ENCODE data around the gene REPIN1. TPM values are rescaled to one million over a fixed set of nuclear protein-coding genes. Genes with fewer than 3 reads are reported as not detected.

Gene REPIN1
- total RNA-seq, 1 experiment from 2014 or later: 174 TPM

DNA sequence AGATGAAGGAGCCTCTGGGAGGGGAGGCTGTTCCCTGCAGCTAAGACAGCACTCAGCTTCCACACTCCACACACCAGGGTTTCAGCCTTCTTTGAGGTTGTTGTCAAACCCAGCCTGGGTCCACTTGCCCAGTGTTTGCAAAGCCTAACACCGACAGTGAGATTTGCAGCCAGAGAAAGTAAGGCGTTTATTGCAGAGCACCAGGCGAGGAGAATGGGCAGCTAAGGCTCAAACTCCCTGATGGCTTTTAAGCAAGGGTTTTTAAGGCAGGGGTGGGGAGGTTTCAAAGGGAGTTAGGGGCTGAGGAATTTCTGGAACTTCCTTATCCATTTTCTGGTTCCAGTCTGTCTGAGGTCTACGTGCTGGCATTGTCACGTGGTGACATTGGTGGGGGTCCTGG is 5.8 kb downstream of the REPIN1 start:
- H3K9me3 ChIP-seq (ENCODE audit: insufficient read depth, low read depth): no peaks in the 10 kb centered on the region
- intact Hi-C loops (cut with micrococcal nuclease; ENCODE audit: unreplicated experiment): no loop called here
- POLR2A ChIA-PET (ENCODE audit: unreplicated experiment): no interaction called here
- H3K27ac ChIP-seq: no peak overlapping the region
- H3K9me2 ChIP-seq (ENCODE audit: insufficient read depth): no peaks in the 10 kb centered on the region
- CTCF ChIA-PET: no interaction called here
- TF ChIP-seq EZH2 (IDR thresholded peaks at IDR 0.05; ENCODE audit: low read depth): no peak
- TF ChIP-seq, protein P1, sequence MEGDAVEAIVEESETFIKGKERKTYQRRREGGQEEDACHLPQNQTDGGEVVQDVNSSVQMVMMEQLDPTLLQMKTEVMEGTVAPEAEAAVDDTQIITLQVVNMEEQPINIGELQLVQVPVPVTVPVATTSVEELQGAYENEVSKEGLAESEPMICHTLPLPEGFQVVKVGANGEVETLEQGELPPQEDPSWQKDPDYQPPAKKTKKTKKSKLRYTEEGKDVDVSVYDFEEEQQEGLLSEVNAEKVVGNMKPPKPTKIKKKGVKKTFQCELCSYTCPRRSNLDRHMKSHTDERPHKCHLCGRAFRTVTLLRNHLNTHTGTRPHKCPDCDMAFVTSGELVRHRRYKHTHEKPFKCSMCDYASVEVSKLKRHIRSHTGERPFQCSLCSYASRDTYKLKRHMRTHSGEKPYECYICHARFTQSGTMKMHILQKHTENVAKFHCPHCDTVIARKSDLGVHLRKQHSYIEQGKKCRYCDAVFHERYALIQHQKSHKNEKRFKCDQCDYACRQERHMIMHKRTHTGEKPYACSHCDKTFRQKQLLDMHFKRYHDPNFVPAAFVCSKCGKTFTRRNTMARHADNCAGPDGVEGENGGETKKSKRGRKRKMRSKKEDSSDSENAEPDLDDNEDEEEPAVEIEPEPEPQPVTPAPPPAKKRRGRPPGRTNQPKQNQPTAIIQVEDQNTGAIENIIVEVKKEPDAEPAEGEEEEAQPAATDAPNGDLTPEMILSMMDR (conservative IDR thresholded peaks at IDR 0.05): no peak
- H3K4me1 ChIP-seq (replicated peaks; ENCODE audit: insufficient read depth): peaks cover 31% of the 10 kb centered on the region
- no peak overlapping the region for H3K4me2 ChIP-seq
- H2AFZ ChIP-seq: no peak overlapping the region
- BruUV-seq (replicated peaks): no TSS peak
- H3K4me3 ChIP-seq: no peak overlapping the region
- peaks cover 34% of the 10 kb centered on the region for H4K20me1 ChIP-seq (ENCODE audit: insufficient read depth)
- peaks cover 23% of the 10 kb centered on the region for H3K36me3 ChIP-seq (ENCODE audit: low read depth)
- DNase-seq: no peak
- peaks cover 59% of the 10 kb centered on the region for H3F3A ChIP-seq (ENCODE audit: insufficient read depth, low read depth)
- peaks cover 49% of the 10 kb centered on the region for H3K79me2 ChIP-seq (ENCODE audit: low read depth)
- no peaks in the 10 kb centered on the region for H3K27me3 ChIP-seq (ENCODE audit: insufficient read depth, low read depth)

DNA sequence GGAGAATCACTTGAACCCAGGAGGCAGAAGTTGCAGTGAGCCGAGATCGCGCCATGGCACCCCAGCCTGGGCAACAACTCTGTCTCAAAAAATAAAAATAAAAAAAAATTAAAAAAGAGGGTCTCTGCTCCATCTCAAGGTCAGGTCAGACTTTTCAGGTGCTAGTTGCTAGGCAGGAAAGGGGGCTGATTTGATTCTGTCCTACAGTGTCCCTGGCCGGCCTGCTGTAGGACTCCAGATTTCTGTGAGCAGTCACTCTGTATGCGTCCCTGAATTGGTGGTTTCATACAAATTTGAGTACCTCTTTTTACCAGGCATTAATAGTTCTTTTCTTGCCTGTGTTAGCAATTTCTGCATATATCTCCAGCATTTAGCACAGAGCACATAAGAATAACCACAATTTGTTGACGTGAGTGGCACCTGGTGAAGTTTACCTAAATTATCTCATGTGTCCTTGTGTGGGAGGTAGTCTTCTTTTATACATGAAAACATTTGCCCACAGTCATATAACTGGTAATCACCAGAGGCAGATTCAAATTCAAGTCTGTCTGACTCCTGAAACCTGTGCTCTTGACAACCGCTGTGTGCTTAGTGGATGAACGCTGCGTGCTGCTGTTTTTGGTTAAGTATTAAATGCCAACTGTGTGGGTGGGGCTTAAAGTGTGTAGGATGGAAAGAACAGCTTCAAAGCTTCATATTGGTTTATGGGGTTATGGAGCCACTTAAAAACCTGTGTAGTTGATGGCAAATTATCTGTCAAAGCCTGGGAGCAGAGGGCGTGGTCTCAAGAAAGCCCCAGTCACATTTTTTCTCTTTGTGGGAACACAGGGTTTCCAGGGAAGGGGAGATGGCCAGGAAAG is 7.3 kb downstream of the REPIN1 start:
- TF ChIP-seq EZH2 (IDR thresholded peaks at IDR 0.05; ENCODE audit: low read depth): no peak
- TF ChIP-seq, protein P1 (conservative IDR thresholded peaks at IDR 0.05): no peak
- H3K36me3 ChIP-seq (ENCODE audit: low read depth): peaks cover 23% of the 10 kb centered on the region
- no peaks in the 10 kb centered on the region for H3K27me3 ChIP-seq (ENCODE audit: insufficient read depth, low read depth)
- H3K9me3 ChIP-seq (ENCODE audit: insufficient read depth, low read depth): no peaks in the 10 kb centered on the region
- peaks cover 67% of the 10 kb centered on the region for H3F3A ChIP-seq (ENCODE audit: insufficient read depth, low read depth)
- POLR2A ChIA-PET (ENCODE audit: unreplicated experiment): interaction anchor here (0.7 kb wide), 1 partner anchor 1057 kb away, joined by 5 read pairs; no protein-coding TSS in a partner anchor
- peaks cover 26% of the 10 kb centered on the region for H3K4me1 ChIP-seq (replicated peaks; ENCODE audit: insufficient read depth)
- peaks cover 24% of the 10 kb centered on the region for H4K20me1 ChIP-seq (ENCODE audit: insufficient read depth)
- no peak for DNase-seq
- H3K9me2 ChIP-seq (ENCODE audit: insufficient read depth): no peaks in the 10 kb centered on the region
- H3K4me2 ChIP-seq: no peak overlapping the region
- no peak overlapping the region for H3K4me3 ChIP-seq
- H3K27ac ChIP-seq: no peak overlapping the region
- H2AFZ ChIP-seq: no peak overlapping the region
- H3K79me2 ChIP-seq (ENCODE audit: low read depth): peaks cover 34% of the 10 kb centered on the region
- intact Hi-C loops (cut with micrococcal nuclease; ENCODE audit: unreplicated experiment): no loop called here
- CTCF ChIA-PET: no interaction called here
- BruUV-seq (replicated peaks): no TSS peak

DNA sequence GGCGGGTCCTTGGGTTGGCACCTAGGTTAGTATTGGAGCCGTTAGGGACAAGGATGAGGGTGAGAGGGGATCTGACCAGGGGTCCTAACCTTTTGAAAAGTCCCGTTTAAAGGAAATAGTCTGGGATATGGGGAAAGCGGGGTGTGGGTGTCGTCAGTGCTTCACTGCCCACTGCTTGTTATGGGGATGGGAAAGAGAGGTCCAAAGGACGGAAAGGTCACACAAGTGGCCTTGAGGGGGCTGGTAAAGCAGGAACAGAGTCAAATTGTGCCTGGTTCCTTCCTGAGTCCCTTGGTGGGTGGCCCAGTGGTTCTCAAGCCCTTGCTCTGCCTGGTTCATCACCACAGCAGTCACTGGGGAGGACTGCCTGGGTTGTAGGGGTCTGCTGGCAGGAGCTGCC is 7.9 kb downstream of the REPIN1 start:
- peaks cover 19% of the 10 kb centered on the region for H3K36me3 ChIP-seq (ENCODE audit: low read depth)
- no peaks in the 10 kb centered on the region for H3K27me3 ChIP-seq (ENCODE audit: insufficient read depth, low read depth)
- DNase-seq: no peak
- H3K79me2 ChIP-seq (ENCODE audit: low read depth): peaks cover 28% of the 10 kb centered on the region
- H4K20me1 ChIP-seq (ENCODE audit: insufficient read depth): peaks cover 20% of the 10 kb centered on the region
- H3K9me3 ChIP-seq (ENCODE audit: insufficient read depth, low read depth): no peaks in the 10 kb centered on the region
- CTCF ChIA-PET: no interaction called here
- peaks cover 26% of the 10 kb centered on the region for H3K4me1 ChIP-seq (replicated peaks; ENCODE audit: insufficient read depth)
- intact Hi-C loops (cut with micrococcal nuclease; ENCODE audit: unreplicated experiment): no loop called here
- peaks cover 67% of the 10 kb centered on the region for H3F3A ChIP-seq (ENCODE audit: insufficient read depth, low read depth)
- no peaks in the 10 kb centered on the region for H3K9me2 ChIP-seq (ENCODE audit: insufficient read depth)
- H3K4me2 ChIP-seq: no peak overlapping the region
- POLR2A ChIA-PET (ENCODE audit: unreplicated experiment): no interaction called here
- no peak overlapping the region for H3K4me3 ChIP-seq
- no TSS peak for BruUV-seq (replicated peaks)
- H2AFZ ChIP-seq: no peak overlapping the region
- TF ChIP-seq EZH2 (IDR thresholded peaks at IDR 0.05; ENCODE audit: low read depth): no peak
- TF ChIP-seq, protein P1 (conservative IDR thresholded peaks at IDR 0.05): no peak
- no peak overlapping the region for H3K27ac ChIP-seq

All from PC-9 (cell line).